Gastrocnemius medialis (tissue), 4 donors: ENCODE measurements around the gene GLRX2. TPM values are rescaled to one million over a fixed set of nuclear protein-coding genes. Genes with fewer than 3 reads are reported as not detected.

Experiments used
- ATAC-seq, 2 donors: fragments of 150-250 bp; one replicate each; pipeline ENCODE4 v1.9.1; 2016
- DNase-seq, 2 donors: peaks; one replicate each; pipeline ENCODE4 v3.0.0-alpha.2; 2019
- H3K27ac ChIP-seq, 4 donors: fragments of 200-600 bp; sonication (generic); 1 replicate in 1 of 4; 2 replicates in 3 of 4; pipeline ENCODE4 v1.5.1; 2016 to 2018; ENCODE audit warnings: mild to moderate bottlenecking in 2 of 4, moderate library complexity in 1 of 4
- H3K27me3 ChIP-seq, 3 donors: fragments of 200-600 bp; sonication (generic) in 2 of 3; 1 replicate in 1 of 3; 2 replicates in 2 of 3; pipeline versions ENCODE4 v1.5.1 to v1.6.0; 2016 to 2019; ENCODE audit warnings: mild to moderate bottlenecking in 1 of 3, moderate library complexity in 1 of 3
- H3K36me3 ChIP-seq, 2 donors: fragments of 200-600 bp; sonication (generic) in 1 of 2; one replicate each; pipeline ENCODE4 v1.5.1; 2017 to 2018
- H3K4me1 ChIP-seq, 2 donors: fragments of 200-600 bp; sonication (generic) in 1 of 2; one replicate each; pipeline ENCODE4 v1.5.1; 2016 to 2017; ENCODE audit warnings: mild to moderate bottlenecking in 2 of 2
- H3K4me3 ChIP-seq, 4 donors: fragments of 200-600 bp; sonication (generic) in 3 of 4; 1 replicate in 1 of 4; 2 replicates in 3 of 4; pipeline ENCODE4 v1.5.1; 2016 to 2019; ENCODE audit warnings: mild to moderate bottlenecking in 2 of 4
- H3K9me3 ChIP-seq, 3 donors: fragments of 200-600 bp; sonication (generic) in 2 of 3; 1 replicate in 1 of 3; 2 replicates in 2 of 3; pipeline ENCODE4 v1.5.1; 2016 to 2019
- CTCF ChIP-seq, 5 experiments: fragments of 450-650 bp in 3 of 5; fragments of 200-600 bp in 2 of 5; sonication (generic) in 2 of 5; IDR thresholded peaks in 4 of 5; conservative IDR thresholded peaks in 1 of 5; 1 replicate in 4 of 5; 2 replicates in 1 of 5; pipeline ENCODE4 v1.5.1; 2016 to 2019; ENCODE audit warnings: antibody characterized with exemption in 5 of 5, mild to moderate bottlenecking in 3 of 5, moderate library complexity in 3 of 5
- POLR2A ChIP-seq, 2 donors: fragments of 450-650 bp; IDR thresholded peaks; one replicate each; pipeline ENCODE4 v1.6.1; 2017; ENCODE audit warnings: antibody characterized with exemption in 2 of 2, mild to moderate bottlenecking in 2 of 2, moderate library complexity in 2 of 2
- in situ Hi-C, 4 donors: fragments of 200-750 bp; cut with MboI; loops; one replicate each; pipeline versions ENCODE4 v1.15.0 to v1.8.0; 2017; ENCODE audit warnings: low sequenced_read_pairs in 4 of 4
- intact Hi-C: fragments of 100-400 bp; cut with DNase I; formaldehyde crosslinking; loops from one replicate; pipeline ENCODE4 v1.15.1; 2023; ENCODE audit warnings: low total_unique reads
- total RNA-seq, 4 donors: library from RNA; depleted of rRNA; stranded (reverse); fragments of >200 nt; gene quantifications; one replicate each; pipeline versions ENCODE4 v1.1.0 to v1.2.3, GENCODE V29; 2016

GLRX2 gene
- total RNA-seq, 4 donors from 2014 or later = 11.9 to 42.8 (median 20.7) TPM

GRCh38 chr1:193094112-193094511 lies 11.1 kb downstream of the GLRX2 start:
- no peaks in the 10 kb centered on the region for H3K9me3 ChIP-seq
- no peak for TF ChIP-seq CTCF (IDR thresholded peaks at IDR 0.05 in 4 of 5, conservative IDR thresholded peaks at IDR 0.05 in 1 of 5)
- TF ChIP-seq POLR2A (IDR thresholded peaks at IDR 0.05) = no peak
- no peaks in the 10 kb centered on the region for H3K27me3 ChIP-seq
- DNase-seq (no peak), ATAC-seq (no peak)
- peaks cover 0 to 70% of the 10 kb centered on the region in 2 donors for H3K36me3 ChIP-seq
- H3K4me1 ChIP-seq = no peaks in the 10 kb centered on the region
- no peak overlapping the region for H3K4me3 ChIP-seq
- intact Hi-C loops (no loop called here), in situ Hi-C loops (no loop called here)
- H3K27ac ChIP-seq = no peak overlapping the region

GRCh38 chr1:193090865-193091264 lies 14.3 kb downstream of the GLRX2 start:
- H3K27me3 ChIP-seq = no peaks in the 10 kb centered on the region
- no peak for DNase-seq
- TF ChIP-seq POLR2A (IDR thresholded peaks at IDR 0.05) (no peak), CTCF (IDR thresholded peaks at IDR 0.05 in 4 of 5, conservative IDR thresholded peaks at IDR 0.05 in 1 of 5) (no peak)
- no peak for ATAC-seq
- H3K4me1 ChIP-seq = no peaks in the 10 kb centered on the region
- no peaks in the 10 kb centered on the region for H3K9me3 ChIP-seq
- no peak overlapping the region for H3K4me3 ChIP-seq
- H3K36me3 ChIP-seq = peaks cover 0 to 37% of the 10 kb centered on the region in 2 donors
- H3K27ac ChIP-seq = no peak overlapping the region
- intact Hi-C loops (no loop called here), in situ Hi-C loops (no loop called here)

GRCh38 chr1:193087893-193088292 lies 17.3 kb downstream of the GLRX2 start:
- no peak overlapping the region for H3K4me3 ChIP-seq
- no peaks in the 10 kb centered on the region for H3K4me1 ChIP-seq
- intact Hi-C loops (no loop called here), in situ Hi-C loops (no loop called here)
- DNase-seq (no peak), ATAC-seq (no peak)
- H3K27me3 ChIP-seq = no peaks in the 10 kb centered on the region
- H3K36me3 ChIP-seq = peaks cover 0 to 35% of the 10 kb centered on the region in 2 donors
- H3K27ac ChIP-seq = no peak overlapping the region
- no peaks in the 10 kb centered on the region for H3K9me3 ChIP-seq
- TF ChIP-seq POLR2A (IDR thresholded peaks at IDR 0.05) (no peak), CTCF (IDR thresholded peaks at IDR 0.05 in 4 of 5, conservative IDR thresholded peaks at IDR 0.05 in 1 of 5) (no peak)

GRCh38 chr1:193086342-193086741 lies 18.9 kb downstream of the GLRX2 start:
- TF ChIP-seq POLR2A (IDR thresholded peaks at IDR 0.05) (no peak), CTCF (IDR thresholded peaks at IDR 0.05 in 4 of 5, conservative IDR thresholded peaks at IDR 0.05 in 1 of 5) (no peak)
- H3K27me3 ChIP-seq = no peaks in the 10 kb centered on the region
- H3K9me3 ChIP-seq = no peaks in the 10 kb centered on the region
- DNase-seq = no peak
- H3K4me3 ChIP-seq = no peak overlapping the region
- intact Hi-C loops (no loop called here), in situ Hi-C loops (no loop called here)
- peaks cover 0 to 49% of the 10 kb centered on the region in 2 donors for H3K36me3 ChIP-seq
- H3K27ac ChIP-seq = no peak overlapping the region
- ATAC-seq = no peak
- no peaks in the 10 kb centered on the region for H3K4me1 ChIP-seq

GRCh38 chr1:193085263-193085662 lies 20.0 kb downstream of the GLRX2 start:
- in situ Hi-C loops (no loop called here), intact Hi-C loops (no loop called here)
- Histone ChIP-seq H3K27me3 (no peaks in the 10 kb centered on the region), H3K9me3 (no peaks in the 10 kb centered on the region), H3K4me1 (no peaks in the 10 kb centered on the region), H3K27ac (no peak overlapping the region), H3K4me3 (no peak overlapping the region), H3K36me3 (peaks cover 0 to 53% of the 10 kb centered on the region in 2 donors)
- no peak for TF ChIP-seq POLR2A (IDR thresholded peaks at IDR 0.05)
- no peak for TF ChIP-seq CTCF (IDR thresholded peaks at IDR 0.05 in 4 of 5, conservative IDR thresholded peaks at IDR 0.05 in 1 of 5)
- ATAC-seq = no peak
- DNase-seq = no peak
